Measurements from ENCODE around the gene GFM2.

GFM2 gene

GRCh38 chr5:74725331-74725730, 41.6 kb downstream of the GFM2 start:
- no peak for TF ChIP-seq CTCF (IDR thresholded peaks at IDR 0.05; ENCODE audit: extremely low read depth, insufficient read depth, missing control alignments)
- in situ Hi-C loops (cut with MboI; ENCODE audit: low pct_unique_long_range_greater_than_20kb, low sequenced_read_pairs, unreplicated experiment), result no loop called here
- DNase-seq (ENCODE audit: low spot score), result no peak

- no peak for TF ChIP-seq CTCF (IDR thresholded peaks at IDR 0.05; ENCODE audit: extremely low read depth, insufficient read depth, missing control alignments)
- no peak for DNase-seq (ENCODE audit: low spot score)
- in situ Hi-C loops (cut with MboI; ENCODE audit: low pct_unique_long_range_greater_than_20kb, low sequenced_read_pairs, unreplicated experiment), result no loop called here
Measured at GRCh38 chr5:74722271-74722670, 44.6 kb downstream of the GFM2 start.

- in situ Hi-C loops (cut with MboI; ENCODE audit: low pct_unique_long_range_greater_than_20kb, low sequenced_read_pairs, unreplicated experiment), result no loop called here
- TF ChIP-seq CTCF (IDR thresholded peaks at IDR 0.05; ENCODE audit: extremely low read depth, insufficient read depth, missing control alignments), result no peak
- DNase-seq (ENCODE audit: low spot score), result no peak
Measured at GRCh38 chr5:74717596-74717995, 49.3 kb downstream of the GFM2 start.

- in situ Hi-C loops (cut with MboI; ENCODE audit: low pct_unique_long_range_greater_than_20kb, low sequenced_read_pairs, unreplicated experiment), result no loop called here
- no peak for DNase-seq (ENCODE audit: low spot score)
- TF ChIP-seq CTCF (IDR thresholded peaks at IDR 0.05; ENCODE audit: extremely low read depth, insufficient read depth, missing control alignments), result no peak
Measured at GRCh38 chr5:74693191-74693590, 73.7 kb downstream of the GFM2 start.

GRCh38 chr5:74686962-74687751, 79.8 kb downstream of the GFM2 start:
- DNase-seq (ENCODE audit: low spot score), result no peak
- no peak for TF ChIP-seq CTCF (IDR thresholded peaks at IDR 0.05; ENCODE audit: extremely low read depth, insufficient read depth, missing control alignments)
- in situ Hi-C loops (cut with MboI; ENCODE audit: low pct_unique_long_range_greater_than_20kb, low sequenced_read_pairs, unreplicated experiment), result no loop called here

- in situ Hi-C loops (cut with MboI; ENCODE audit: low pct_unique_long_range_greater_than_20kb, low sequenced_read_pairs, unreplicated experiment), result no loop called here
- TF ChIP-seq CTCF (IDR thresholded peaks at IDR 0.05; ENCODE audit: extremely low read depth, insufficient read depth, missing control alignments), result no peak
- peak; percentile 53 for DNase-seq (ENCODE audit: low spot score)
Measured at GRCh38 chr5:74685979-74686631, 80.8 kb downstream of the GFM2 start.
